Right lobe of liver (tissue), 4 donors: Measurements from ENCODE around the gene STARD4.

Source experiments
- CTCF ChIP-seq, 4 donors: fragments of 200-600 bp in 3 of 4; fragments of 450-650 bp in 1 of 4; IDR thresholded peaks; one replicate each; pipeline versions ENCODE4 v1.5.1 to v1.8.0; 2016 to 2022; ENCODE audit warnings: antibody characterized with exemption in 4 of 4, mild to moderate bottlenecking in 2 of 4
- POLR2A ChIP-seq: fragments of 450-650 bp; IDR thresholded peaks from one replicate; pipeline ENCODE4 v1.6.1; 2017; ENCODE audit warnings: antibody characterized with exemption, mild to moderate bottlenecking
- donor health status: DM: no; HTN: no; CAD: no.
- donor health status: DM: no; HTN: no; CAD: no.
- donor health status: DM: no; HTN: yes; CAD: no.

GRCh38 chr5:111513131-111513520 is 791 bp upstream of the STARD4 start:
- TF ChIP-seq CTCF (IDR thresholded peaks at IDR 0.05), result no peak
- no peak for TF ChIP-seq POLR2A
